Endodermal cell (in vitro differentiated cells): Measurements from ENCODE around the gene CBLN3. TPM values are rescaled to one million over a fixed set of nuclear protein-coding genes. Genes with fewer than 3 reads are reported as not detected.
A peak's percentile ranks its signal among the peaks of the same experiment; 100 is the strongest.

ENCODE experiments used
- DNase-seq: peaks from one replicate; pipeline ENCODE4 v3.0.0-alpha.2; 2017
- H3K27ac ChIP-seq: 2 replicates; pipeline ENCODE4 v1.5.1; 2013; ENCODE audit warnings: mild to moderate bottlenecking, low read depth, low read length, moderate library complexity
- H3K27me3 ChIP-seq: 2 replicates; pipeline ENCODE4 v1.6.1; 2013; ENCODE audit warnings: mild to moderate bottlenecking, low read length, moderate library complexity; ENCODE audit not compliant: insufficient read depth, control insufficient read depth, poor library complexity, severe bottlenecking
- H3K36me3 ChIP-seq: 2 replicates; pipeline ENCODE4 v1.7.0; 2013; ENCODE audit warnings: mild to moderate bottlenecking, low read length, moderate library complexity; ENCODE audit not compliant: control insufficient read depth, insufficient read depth
- H3K4me1 ChIP-seq: one replicate; pipeline ENCODE4 v1.7.0; 2013; ENCODE audit warnings: low read length; ENCODE audit not compliant: control insufficient read depth, insufficient read depth
- H3K4me3 ChIP-seq: 2 replicates; pipeline ENCODE4 v1.5.1; 2013; ENCODE audit warnings: mild to moderate bottlenecking, low read length, moderate library complexity
- H3K9ac ChIP-seq: 2 replicates; pipeline ENCODE4 v1.6.1; 2013; ENCODE audit warnings: mild to moderate bottlenecking, low read length, moderate library complexity; ENCODE audit not compliant: poor library complexity, severe bottlenecking; ENCODE audit errors: extremely low read depth
- H3K9me3 ChIP-seq: 2 replicates; pipeline ENCODE4 v1.6.1; 2013; ENCODE audit warnings: mild to moderate bottlenecking, low read length, moderate library complexity; ENCODE audit not compliant: control insufficient read depth
- H3K27ac Mint-ChIP-seq: 2 replicates; pipeline ENCODE4 v1.8.0; 2020; ENCODE audit warnings: mixed read lengths
- H3K27me3 Mint-ChIP-seq: 2 replicates; pipeline ENCODE4 v1.8.0; 2021; ENCODE audit warnings: mild to moderate bottlenecking, mixed read lengths; ENCODE audit not compliant: insufficient read depth
- H3K36me3 Mint-ChIP-seq: 2 replicates; pipeline ENCODE4 v1.8.0; 2020; ENCODE audit warnings: low read depth, mixed read lengths
- H3K4me1 Mint-ChIP-seq: 2 replicates; pipeline ENCODE4 v1.8.0; 2020; ENCODE audit warnings: mixed read lengths
- H3K4me3 Mint-ChIP-seq: 2 replicates; pipeline ENCODE4 v1.8.0; 2020; ENCODE audit warnings: mild to moderate bottlenecking, moderate library complexity, mixed read lengths
- H3K9me3 Mint-ChIP-seq: 2 replicates; pipeline ENCODE4 v1.8.0; 2020; ENCODE audit warnings: mild to moderate bottlenecking, mixed read lengths
- WGBS, 2 experiments: methylation state at CpG; one replicate each; pipeline versions ENCODE4 v1.1.5 to v1.1.7; 2013; ENCODE audit warnings: missing lambda C conversion rate in 2 of 2, mixed read lengths in 1 of 2; ENCODE audit not compliant: insufficient coverage in 1 of 2, insufficient read length in 1 of 2; 5-methylcytosine and 5-hydroxymethylcytosine counted together
- total RNA-seq, 2 donors: library from RNA; stranded (reverse); fragmentation: NEBNext Ultra II Directional in 1 of 2; extraction: Animal tissue kit (Norgen Biotek cat#: 25700) in 1 of 2; gene quantifications; 2 replicates in 1 of 2; 3 replicates in 1 of 2; pipeline ENCODE4 v1.2.1, GENCODE V29; 2021
- TF ChIP-seq, protein P1 (sequence below): fragments of 200-600 bp; sonication (generic); conservative IDR thresholded peaks from 2 replicates; pipeline ENCODE4 v1.5.0; 2021; ENCODE audit warnings: antibody characterized with exemption, mild to moderate bottlenecking

CBLN3 gene
- total RNA-seq, 2 donors from 2014 or later: 2.1 to 2.4 TPM

DNA sequence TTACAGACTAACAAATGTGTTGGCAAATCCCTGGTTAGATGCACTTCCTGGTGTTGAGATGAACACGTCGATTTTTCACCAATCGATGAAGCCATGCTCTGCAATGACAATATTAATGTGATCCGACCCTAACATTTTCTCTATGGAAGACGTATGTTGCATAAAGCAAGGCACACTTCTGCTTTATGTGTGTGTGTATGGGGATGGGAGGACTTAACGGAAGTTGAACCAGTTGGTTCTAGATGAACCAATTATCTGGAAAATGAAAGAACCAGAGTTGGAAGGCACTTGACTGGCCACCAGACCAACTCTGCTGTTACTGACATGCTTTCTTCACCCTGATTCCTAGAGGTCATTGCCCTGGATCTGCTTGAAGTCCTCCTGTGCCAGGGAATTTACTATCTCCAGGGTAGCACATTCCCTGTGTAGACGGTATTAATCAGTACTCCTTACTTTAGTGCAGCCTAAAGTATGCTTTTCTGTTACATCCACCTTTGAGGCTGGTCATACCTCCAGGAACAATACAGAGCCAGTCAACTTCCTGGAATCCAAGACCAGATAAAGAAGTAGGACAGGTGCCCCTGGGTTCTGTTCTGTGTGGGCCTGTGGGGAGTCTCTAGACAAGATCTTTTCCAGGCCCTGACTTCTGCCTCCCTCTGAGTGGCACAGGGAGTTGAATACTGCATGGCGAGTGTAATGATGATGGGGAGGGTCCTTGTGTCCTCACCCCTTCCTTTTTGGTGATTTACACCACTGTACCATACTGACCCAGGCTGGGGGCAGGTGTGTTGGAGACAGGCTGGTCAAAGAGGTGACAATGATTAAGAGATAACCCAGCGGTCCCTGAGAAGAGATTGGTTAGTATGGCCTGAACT is 9.0 kb upstream of the CBLN3 start:
- DNase-seq: no peak
- no peak overlapping the region for H3K4me3 Mint-ChIP-seq
- H3K4me3 ChIP-seq: no peak overlapping the region
- H3K27ac Mint-ChIP-seq: no peak overlapping the region
- no peaks in the 10 kb centered on the region for H3K9me3 ChIP-seq
- H3K36me3 ChIP-seq: peaks cover 32% of the 10 kb centered on the region
- no peaks in the 10 kb centered on the region for H3K27me3 ChIP-seq
- TF ChIP-seq, protein P1, sequence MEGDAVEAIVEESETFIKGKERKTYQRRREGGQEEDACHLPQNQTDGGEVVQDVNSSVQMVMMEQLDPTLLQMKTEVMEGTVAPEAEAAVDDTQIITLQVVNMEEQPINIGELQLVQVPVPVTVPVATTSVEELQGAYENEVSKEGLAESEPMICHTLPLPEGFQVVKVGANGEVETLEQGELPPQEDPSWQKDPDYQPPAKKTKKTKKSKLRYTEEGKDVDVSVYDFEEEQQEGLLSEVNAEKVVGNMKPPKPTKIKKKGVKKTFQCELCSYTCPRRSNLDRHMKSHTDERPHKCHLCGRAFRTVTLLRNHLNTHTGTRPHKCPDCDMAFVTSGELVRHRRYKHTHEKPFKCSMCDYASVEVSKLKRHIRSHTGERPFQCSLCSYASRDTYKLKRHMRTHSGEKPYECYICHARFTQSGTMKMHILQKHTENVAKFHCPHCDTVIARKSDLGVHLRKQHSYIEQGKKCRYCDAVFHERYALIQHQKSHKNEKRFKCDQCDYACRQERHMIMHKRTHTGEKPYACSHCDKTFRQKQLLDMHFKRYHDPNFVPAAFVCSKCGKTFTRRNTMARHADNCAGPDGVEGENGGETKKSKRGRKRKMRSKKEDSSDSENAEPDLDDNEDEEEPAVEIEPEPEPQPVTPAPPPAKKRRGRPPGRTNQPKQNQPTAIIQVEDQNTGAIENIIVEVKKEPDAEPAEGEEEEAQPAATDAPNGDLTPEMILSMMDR: no peak
- H3K4me1 Mint-ChIP-seq: peaks cover 27% of the 10 kb centered on the region
- no peak overlapping the region for H3K27ac ChIP-seq
- H3K9ac ChIP-seq: no peak overlapping the region
- no peaks in the 10 kb centered on the region for H3K9me3 Mint-ChIP-seq
- peaks cover 26% of the 10 kb centered on the region for H3K4me1 ChIP-seq
- H3K27me3 Mint-ChIP-seq: no peaks in the 10 kb centered on the region
- WGBS, 2 experiments: 75 to 83% methylated on average over 7 to 9 of the region's 9 CpGs
- peaks cover 41% of the 10 kb centered on the region for H3K36me3 Mint-ChIP-seq

DNA sequence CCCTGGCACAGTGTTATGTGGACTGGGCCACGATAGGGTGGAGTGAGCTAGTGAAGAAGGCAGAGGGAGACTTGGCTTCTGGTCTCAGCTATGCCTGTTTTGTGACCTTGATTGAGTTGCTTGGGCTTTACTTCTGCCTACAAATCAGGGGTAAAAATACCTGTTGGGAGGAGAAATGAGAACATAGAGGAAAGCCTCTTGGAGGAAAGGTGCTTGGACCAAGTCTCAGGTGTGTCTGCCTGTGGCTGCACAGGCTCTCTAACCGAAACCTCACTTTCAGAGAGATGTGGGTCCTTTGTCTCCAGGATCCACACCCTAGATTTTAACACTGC is 8.2 kb upstream of the CBLN3 start:
- TF ChIP-seq, protein P1: no peak
- 84 to 94% methylated on average over 2 of the region's 2 CpGs for WGBS, 2 experiments
- H3K36me3 Mint-ChIP-seq: peaks cover 49% of the 10 kb centered on the region
- H3K4me3 ChIP-seq: no peak overlapping the region
- H3K9me3 ChIP-seq: no peaks in the 10 kb centered on the region
- H3K27me3 ChIP-seq: no peaks in the 10 kb centered on the region
- no peak for DNase-seq
- peaks cover 24% of the 10 kb centered on the region for H3K4me1 Mint-ChIP-seq
- H3K4me3 Mint-ChIP-seq: no peak overlapping the region
- no peak overlapping the region for H3K27ac ChIP-seq
- H3K9me3 Mint-ChIP-seq: no peaks in the 10 kb centered on the region
- no peaks in the 10 kb centered on the region for H3K27me3 Mint-ChIP-seq
- H3K36me3 ChIP-seq: peaks cover 40% of the 10 kb centered on the region
- no peak overlapping the region for H3K27ac Mint-ChIP-seq
- H3K4me1 ChIP-seq: peaks cover 26% of the 10 kb centered on the region
- no peak overlapping the region for H3K9ac ChIP-seq

DNA sequence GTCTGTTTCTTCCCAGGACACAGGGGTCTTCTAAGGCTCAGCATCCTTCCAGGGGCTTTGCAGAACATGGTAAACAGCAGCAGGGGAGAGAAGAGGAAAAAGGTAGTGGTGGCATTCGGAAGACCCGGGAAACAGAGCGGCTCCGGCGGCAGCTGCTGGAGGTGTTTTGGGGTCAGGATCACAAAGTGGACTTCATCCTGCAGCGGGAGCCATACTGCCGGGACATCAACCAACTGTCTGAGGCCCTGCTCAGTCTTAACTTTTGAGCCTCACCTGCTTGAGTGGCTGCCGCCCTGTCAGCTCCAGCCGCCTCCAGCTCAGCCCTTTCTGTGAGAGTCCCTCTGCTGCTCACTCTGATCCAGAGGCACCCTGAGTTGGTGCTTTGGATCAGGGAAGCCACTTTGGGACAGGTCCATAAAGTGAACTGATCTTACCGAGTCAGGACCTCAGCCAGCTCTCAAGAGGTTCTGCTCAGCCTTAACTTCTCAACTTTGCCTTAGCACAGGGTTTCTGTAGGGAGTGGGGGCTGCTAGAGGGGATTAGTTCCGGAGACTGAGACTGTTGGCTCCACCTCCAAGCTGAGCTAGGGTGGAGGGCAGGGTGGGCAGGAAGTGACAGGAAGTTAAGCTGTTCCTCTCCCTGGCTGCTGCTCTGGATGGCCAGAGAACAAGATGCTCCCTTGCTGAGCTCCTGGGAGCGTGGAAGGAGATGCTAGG is 7.7 kb upstream of the CBLN3 start:
- Histone ChIP-seq H3K36me3 (peaks cover 43% of the 10 kb centered on the region), H3K9me3 (no peaks in the 10 kb centered on the region)

More for the DNA sequence above, 7.7 kb upstream of the CBLN3 start:
- Mint-ChIP-seq H3K27me3 (no peaks in the 10 kb centered on the region), H3K27ac (no peak overlapping the region), H3K4me3 (no peak overlapping the region), H3K36me3 (peaks cover 50% of the 10 kb centered on the region), H3K9me3 (no peaks in the 10 kb centered on the region), H3K4me1 (peaks cover 24% of the 10 kb centered on the region)
- no peak overlapping the region for H3K27ac ChIP-seq
- WGBS, 2 experiments: 83 to 86% methylated on average over 8 to 12 of the region's 12 CpGs
- TF ChIP-seq, protein P1: peak; percentile 9
- H3K27me3 ChIP-seq: no peaks in the 10 kb centered on the region
- no peak for DNase-seq
- H3K9ac ChIP-seq: no peak overlapping the region
- H3K4me1 ChIP-seq: peaks cover 26% of the 10 kb centered on the region
- H3K4me3 ChIP-seq: no peak overlapping the region
